ENCODE data around the gene PIGM.

GRCh38 chr1:160045653-160046052 is 13.9 kb upstream of the PIGM start:
- TF ChIP-seq GATA2 (IDR thresholded peaks at IDR 0.05; ENCODE audit: low read depth, low read length) (no peak), GATA3 (IDR thresholded peaks at IDR 0.05; ENCODE audit: low read depth, low read length) (no peak)

All from SH-SY5Y (cell line).